C4-2B (cell line): Measurements from ENCODE around the gene UGT1A9.

ENCODE experiments used
- ZFX ChIP-seq: fragments of 450-650 bp; IDR thresholded peaks from 2 replicates; pipeline ENCODE4 v1.6.1; 2017
- TF ChIP-seq, protein P1 (sequence below): fragments of 450-650 bp; conservative IDR thresholded peaks from 2 replicates; pipeline ENCODE4 v1.5.1; 2017; ENCODE audit warnings: mild to moderate bottlenecking

- TF ChIP-seq, protein P1, sequence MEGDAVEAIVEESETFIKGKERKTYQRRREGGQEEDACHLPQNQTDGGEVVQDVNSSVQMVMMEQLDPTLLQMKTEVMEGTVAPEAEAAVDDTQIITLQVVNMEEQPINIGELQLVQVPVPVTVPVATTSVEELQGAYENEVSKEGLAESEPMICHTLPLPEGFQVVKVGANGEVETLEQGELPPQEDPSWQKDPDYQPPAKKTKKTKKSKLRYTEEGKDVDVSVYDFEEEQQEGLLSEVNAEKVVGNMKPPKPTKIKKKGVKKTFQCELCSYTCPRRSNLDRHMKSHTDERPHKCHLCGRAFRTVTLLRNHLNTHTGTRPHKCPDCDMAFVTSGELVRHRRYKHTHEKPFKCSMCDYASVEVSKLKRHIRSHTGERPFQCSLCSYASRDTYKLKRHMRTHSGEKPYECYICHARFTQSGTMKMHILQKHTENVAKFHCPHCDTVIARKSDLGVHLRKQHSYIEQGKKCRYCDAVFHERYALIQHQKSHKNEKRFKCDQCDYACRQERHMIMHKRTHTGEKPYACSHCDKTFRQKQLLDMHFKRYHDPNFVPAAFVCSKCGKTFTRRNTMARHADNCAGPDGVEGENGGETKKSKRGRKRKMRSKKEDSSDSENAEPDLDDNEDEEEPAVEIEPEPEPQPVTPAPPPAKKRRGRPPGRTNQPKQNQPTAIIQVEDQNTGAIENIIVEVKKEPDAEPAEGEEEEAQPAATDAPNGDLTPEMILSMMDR = no peak
- no peak for TF ChIP-seq ZFX
These were observed 2.2 kb downstream of the UGT1A9 start for GRCh38 chr2:233673896-233674295.
